ENCODE results near the gene ANKRD55.
"Not testable (repeated sequence)": the region's sequence is repeated elsewhere in the genome, so short reads cannot be mapped to it uniquely, and the experiment has no call there.

The ANKRD55 gene

GRCh38 chr5:56100439-56101176, 132.5 kb downstream of the ANKRD55 start:
- no peak for DNase-seq

GRCh38 chr5:56099346-56099745, 133.8 kb downstream of the ANKRD55 start:
- no peak for DNase-seq

- DNase-seq = no peak
These were observed 136.1 kb downstream of the ANKRD55 start for GRCh38 chr5:56097055-56097454.

GRCh38 chr5:56095579-56096102, 137.5 kb downstream of the ANKRD55 start:
- DNase-seq = no peak

- no peak for DNase-seq
These were observed 138.4 kb downstream of the ANKRD55 start for GRCh38 chr5:56094579-56095361.

- DNase-seq = no peak
These were observed 139.2 kb downstream of the ANKRD55 start for GRCh38 chr5:56093970-56094369.

- DNase-seq = no peak
These were observed 141.0 kb downstream of the ANKRD55 start for GRCh38 chr5:56092115-56092514.

- no peak for DNase-seq
These were observed 141.5 kb downstream of the ANKRD55 start for GRCh38 chr5:56091664-56092063.

- no peak for DNase-seq
These were observed 142.2 kb downstream of the ANKRD55 start for GRCh38 chr5:56090793-56091460.

- DNase-seq = no peak
These were observed 143.9 kb downstream of the ANKRD55 start for GRCh38 chr5:56088967-56089829.

GRCh38 chr5:56088431-56088949, 144.6 kb downstream of the ANKRD55 start:
- no peak for DNase-seq

- DNase-seq = no peak
These were observed 147.9 kb downstream of the ANKRD55 start for GRCh38 chr5:56085193-56085592.

GRCh38 chr5:56083286-56083854, 149.8 kb downstream of the ANKRD55 start:
- DNase-seq = no peak

GRCh38 chr5:56081053-56081642, 152.0 kb downstream of the ANKRD55 start:
- DNase-seq = not testable (repeated sequence)

- no peak for DNase-seq
These were observed 152.6 kb downstream of the ANKRD55 start for GRCh38 chr5:56080375-56081052.

GRCh38 chr5:56079157-56079500, 154.0 kb downstream of the ANKRD55 start:
- not testable (repeated sequence) for DNase-seq

GRCh38 chr5:56078278-56079156, 154.6 kb downstream of the ANKRD55 start:
- DNase-seq = no peak

- DNase-seq = no peak
These were observed 155.3 kb downstream of the ANKRD55 start for GRCh38 chr5:56077796-56078233.

GRCh38 chr5:56076486-56076885, 156.6 kb downstream of the ANKRD55 start:
- DNase-seq = no peak

GRCh38 chr5:56075361-56075760, 157.8 kb downstream of the ANKRD55 start:
- no peak for DNase-seq
